ENCODE measurements around the gene ATP11A.

GRCh38 chr13:112727581-112727980 lies 37.7 kb downstream of the ATP11A start:
- TF ChIP-seq EZH2 (IDR thresholded peaks at IDR 0.05) (no peak), POLR2AphosphoS5 (IDR thresholded peaks at IDR 0.05; ENCODE audit: borderline replicate concordance, low read depth, low read length) (no peak)
